HepG2 (cell line): Measurements from ENCODE around the gene RFC1.

Experiments used
- CTCF ChIP-seq: sonication (generic); formaldehyde crosslinking; IDR thresholded peaks from 2 replicates; pipeline ENCODE4 v1.5.0; 2020; ENCODE audit warnings: mild to moderate bottlenecking, missing genetic modification reagents, moderate library complexity
- MAX ChIP-seq: IDR thresholded peaks from 2 replicates; pipeline ENCODE4 v1.6.1; 2012; ENCODE audit warnings: inconsistent platforms
- ONECUT2 ChIP-seq: sonication (generic); formaldehyde crosslinking; IDR thresholded peaks from 2 replicates; pipeline ENCODE4 v1.4.0; 2020; ENCODE audit warnings: missing genetic modification reagents
- POLR2A ChIP-seq, 2 experiments: IDR thresholded peaks; 2 replicates each; pipeline ENCODE4 v1.6.1; 2011; ENCODE audit warnings: low read depth in 2 of 2, low read length in 2 of 2, mild to moderate bottlenecking in 1 of 2, moderate library complexity in 1 of 2; ENCODE audit not compliant: insufficient read depth in 1 of 2
- ZNF510 ChIP-seq: sonication (generic); formaldehyde crosslinking; IDR thresholded peaks from 2 replicates; pipeline ENCODE4 v1.4.0; 2020; ENCODE audit warnings: low read depth, mild to moderate bottlenecking, missing genetic modification reagents
- ZNF512 ChIP-seq: sonication (generic); formaldehyde crosslinking; IDR thresholded peaks from 2 replicates; pipeline ENCODE4 v1.4.0; 2020; ENCODE audit warnings: mild to moderate bottlenecking, missing genetic modification reagents
- ZNF766 ChIP-seq: sonication (generic); formaldehyde crosslinking; IDR thresholded peaks from 2 replicates; pipeline ENCODE4 v1.5.0; 2020; ENCODE audit warnings: missing genetic modification reagents, borderline replicate concordance

- TF ChIP-seq ZNF766: no peak
- TF ChIP-seq POLR2A (IDR thresholded peaks at IDR 0.05; ENCODE audit: insufficient read depth in 1 of 2, low read depth in 2 of 2, low read length in 2 of 2): no peak
- no peak for TF ChIP-seq MAX
- TF ChIP-seq CTCF (CRISPR knock-in tag): no peak
- TF ChIP-seq ZNF512 (CRISPR knock-in tag): no peak
- no peak for TF ChIP-seq ZNF510 (CRISPR knock-in tag)
- TF ChIP-seq ONECUT2 (CRISPR knock-in tag): no peak
Measured at GRCh38 chr4:39324897-39325613, 41.1 kb downstream of the RFC1 start.
